Measurements from ENCODE around the gene MET. TPM values are rescaled to one million over a fixed set of nuclear protein-coding genes. Genes with fewer than 3 reads are reported as not detected.

Gene MET
- total and polyA plus RNA-seq, 2 of the 13 experiments (the other 11 are each of a cell fraction or from before 2014, with no cell fraction given), result 21.8 to 31.5 TPM

DNA sequence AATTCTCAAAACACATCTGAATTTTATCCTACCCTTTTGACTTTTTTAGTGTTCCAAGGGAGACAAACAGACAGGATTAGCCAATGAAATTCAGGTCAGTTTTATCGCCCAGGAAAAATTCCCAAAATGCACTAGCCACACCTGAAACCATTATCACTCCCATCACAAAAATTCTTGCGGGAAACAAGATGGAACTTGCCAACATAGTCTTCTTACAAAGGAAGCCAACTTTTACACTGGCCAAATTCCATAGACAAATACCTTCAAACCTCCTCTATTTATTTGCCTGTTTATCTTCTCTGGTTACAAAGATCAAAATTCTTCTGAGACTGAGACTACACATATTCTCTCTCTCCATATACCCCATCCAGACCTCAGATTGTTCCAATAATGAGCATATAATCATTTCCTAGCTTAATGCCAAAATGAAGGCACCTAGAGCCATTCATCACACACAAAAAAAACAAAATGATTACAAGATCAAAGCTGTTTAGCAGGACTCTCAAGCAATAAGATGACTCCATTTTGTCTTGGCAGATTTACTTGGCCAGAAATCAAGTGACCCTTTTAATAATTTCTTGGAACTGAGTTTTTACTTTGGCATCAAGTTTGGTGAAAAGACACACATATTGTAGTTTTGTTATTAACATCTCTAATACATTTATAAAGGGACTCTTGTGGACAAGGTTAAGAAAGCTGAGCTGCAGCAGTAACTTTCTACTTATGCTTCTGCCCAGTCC, 30.2 kb downstream of the MET start:
- Histone ChIP-seq H3K79me2 (ENCODE audit: insufficient read depth, low read length) (no peaks in the 10 kb centered on the region), H3K4me3 (replicated peaks in 1 of 3; ENCODE audit: insufficient read depth in 1 of 3, low read depth in 2 of 3, low read length in 3 of 3) (no peak overlapping the region), H3K27ac (ENCODE audit: extremely low read length, insufficient read depth, low read length) (no peak overlapping the region), H3K9me3 (ENCODE audit: low read length) (no peaks in the 10 kb centered on the region), H3K4me1 (ENCODE audit: insufficient read depth, low read length) (peaks cover 8% of the 10 kb centered on the region), H3K4me2 (ENCODE audit: low read depth, low read length) (no peak overlapping the region), H3K27me3 (ENCODE audit: control insufficient read depth in 1 of 2, insufficient read depth in 2 of 2, low read length in 2 of 2) (no peaks in the 10 kb centered on the region), H4K20me1 (ENCODE audit: insufficient read depth, low read length) (no peaks in the 10 kb centered on the region), H2AFZ (ENCODE audit: low read length) (no peak overlapping the region), H3K9ac (ENCODE audit: insufficient read depth, low read depth, low read length) (no peak overlapping the region), H3K36me3 (replicated peaks in 1 of 2; ENCODE audit: control insufficient read depth in 1 of 2, insufficient read depth in 2 of 2, low read length in 2 of 2) (peaks cover 6 to 15% of the 10 kb centered on the region in 2 experiments; a peak in 4 of 5 replicates)
- in situ Hi-C loops (cut with HindIII; ENCODE audit: extremely low pct_ligation_motif_present, low pct_unique_long_range_greater_than_20kb) (no loop called here), intact Hi-C loops (cut with micrococcal nuclease; ENCODE audit: unreplicated experiment) (no loop called here)
- no peak for ATAC-seq
- BruUV-seq (replicated peaks), result no TSS peak
- POLR2A ChIA-PET, result no interaction called here
- 98% methylated on average over 2 of the region's 2 CpGs for WGBS (ENCODE audit: low lambda C conversion rate)
- TF ChIP-seq ZNF777 (CRISPR knock-in tag; IDR thresholded peaks at IDR 0.05), result no peak
- no peak for TF ChIP-seq TAF1 (CRISPR knock-in tag; IDR thresholded peaks at IDR 0.05)
- TF ChIP-seq ZNF713 (CRISPR knock-in tag; IDR thresholded peaks at IDR 0.05), result no peak
- DNase-seq (ENCODE audit: low spot score), result no peak
- no peak for FAIRE-seq
- CTCF ChIA-PET (ENCODE audit: low intra/inter-chr PET ratio, low total read pairs), result no interaction called here

DNA sequence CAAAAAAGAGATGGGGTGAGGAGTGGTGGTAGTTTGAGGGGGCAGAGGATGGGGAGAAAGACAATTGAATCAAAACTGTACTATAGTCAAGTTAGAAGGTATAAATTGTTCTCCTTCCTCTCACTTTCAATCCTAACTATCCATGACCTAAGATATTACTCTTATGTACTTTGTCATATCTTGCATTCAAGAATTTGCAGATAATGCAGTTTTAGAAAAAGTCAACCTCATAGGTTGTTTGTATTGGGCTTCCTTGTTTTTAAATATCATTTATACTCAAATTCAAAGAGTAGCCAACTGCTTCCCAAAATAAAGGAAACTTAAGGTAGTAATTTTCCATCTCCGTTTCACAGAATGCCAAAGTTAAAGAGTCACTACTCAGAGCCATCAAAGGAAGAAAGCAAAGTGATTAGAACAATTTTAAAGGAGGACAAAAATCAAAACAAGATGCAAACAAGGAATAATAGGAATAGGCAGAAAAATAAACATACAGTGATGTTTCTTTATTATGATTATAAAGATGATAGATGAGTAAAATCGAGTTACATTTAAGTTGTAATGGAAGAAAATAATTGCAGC, 32.7 kb downstream of the MET start:
- ATAC-seq (no peak), DNase-seq (ENCODE audit: low spot score) (no peak), FAIRE-seq (no peak)
- H3K9me3 ChIP-seq (ENCODE audit: low read length), result no peaks in the 10 kb centered on the region
- H2AFZ ChIP-seq (ENCODE audit: low read length), result no peak overlapping the region
- no peaks in the 10 kb centered on the region for H4K20me1 ChIP-seq (ENCODE audit: insufficient read depth, low read length)
- peaks cover 15% of the 10 kb centered on the region for H3K4me1 ChIP-seq (ENCODE audit: insufficient read depth, low read length)
- WGBS (ENCODE audit: low lambda C conversion rate), result 95% methylated on average over 2 of the region's 2 CpGs
- H3K79me2 ChIP-seq (ENCODE audit: insufficient read depth, low read length), result no peaks in the 10 kb centered on the region
- TF ChIP-seq, protein P1, sequence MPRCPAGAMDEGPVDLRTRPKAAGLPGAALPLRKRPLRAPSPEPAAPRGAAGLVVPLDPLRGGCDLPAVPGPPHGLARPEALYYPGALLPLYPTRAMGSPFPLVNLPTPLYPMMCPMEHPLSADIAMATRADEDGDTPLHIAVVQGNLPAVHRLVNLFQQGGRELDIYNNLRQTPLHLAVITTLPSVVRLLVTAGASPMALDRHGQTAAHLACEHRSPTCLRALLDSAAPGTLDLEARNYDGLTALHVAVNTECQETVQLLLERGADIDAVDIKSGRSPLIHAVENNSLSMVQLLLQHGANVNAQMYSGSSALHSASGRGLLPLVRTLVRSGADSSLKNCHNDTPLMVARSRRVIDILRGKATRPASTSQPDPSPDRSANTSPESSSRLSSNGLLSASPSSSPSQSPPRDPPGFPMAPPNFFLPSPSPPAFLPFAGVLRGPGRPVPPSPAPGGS (CRISPR knock-in tag; IDR thresholded peaks at IDR 0.05), result no peak
- TF ChIP-seq U2AF2 (IDR thresholded peaks at IDR 0.05; ENCODE audit: low read depth, low read length), result no peak
- TF ChIP-seq ZNF776 (CRISPR knock-in tag; IDR thresholded peaks at IDR 0.05), result no peak
- peak in 1 of 2 experiments; percentile 22; a peak in 1 of 4 replicates for TF ChIP-seq MAFK (conservative IDR thresholded peaks at IDR 0.05 in 1 of 2, IDR thresholded peaks at IDR 0.05 in 1 of 2; ENCODE audit: low read length in 2 of 2)
- no peak overlapping the region for H3K9ac ChIP-seq (ENCODE audit: insufficient read depth, low read depth, low read length)
- CTCF ChIA-PET (ENCODE audit: low intra/inter-chr PET ratio, low total read pairs), result no interaction called here
- no peak overlapping the region for H3K27ac ChIP-seq (ENCODE audit: extremely low read length, insufficient read depth, low read length)
- no TSS peak for BruUV-seq (replicated peaks)
- H3K4me3 ChIP-seq (replicated peaks in 1 of 3; ENCODE audit: insufficient read depth in 1 of 3, low read depth in 2 of 3, low read length in 3 of 3), result no peak overlapping the region
- in situ Hi-C loops (cut with HindIII; ENCODE audit: extremely low pct_ligation_motif_present, low pct_unique_long_range_greater_than_20kb) (no loop called here), intact Hi-C loops (cut with micrococcal nuclease; ENCODE audit: unreplicated experiment) (no loop called here)
- H3K27me3 ChIP-seq (ENCODE audit: control insufficient read depth in 1 of 2, insufficient read depth in 2 of 2, low read length in 2 of 2), result no peaks in the 10 kb centered on the region
- H3K36me3 ChIP-seq (replicated peaks in 1 of 2; ENCODE audit: control insufficient read depth in 1 of 2, insufficient read depth in 2 of 2, low read length in 2 of 2), result peaks cover 4 to 5% of the 10 kb centered on the region in 2 experiments; a peak in 3 of 5 replicates
- H3K4me2 ChIP-seq (ENCODE audit: low read depth, low read length), result no peak overlapping the region
- POLR2A ChIA-PET, result no interaction called here

Data from HepG2 (cell line).